Measurements from ENCODE around the gene CSMD2.
A peak's percentile ranks its signal among the peaks of the same experiment; 100 is the strongest.

The CSMD2 gene

DNA sequence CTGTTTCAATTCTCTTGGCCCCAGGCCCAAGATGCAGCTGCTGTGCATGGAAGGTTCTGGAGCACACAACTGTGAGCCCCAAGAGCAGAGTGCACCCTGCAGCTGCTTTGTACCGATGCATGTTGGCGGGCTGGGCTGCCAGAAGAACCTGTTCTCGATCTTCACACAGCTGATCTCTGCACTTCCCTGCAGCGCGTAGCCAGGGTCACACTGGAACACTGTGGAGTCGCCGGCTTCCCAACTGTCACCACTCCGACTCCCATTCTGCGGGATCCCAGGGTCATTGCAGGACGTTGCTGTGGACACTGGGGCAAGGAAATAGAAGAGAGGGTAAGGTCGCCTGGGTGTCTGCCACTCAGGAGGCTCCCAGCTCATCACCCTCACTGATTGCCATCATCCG, 507.2 kb downstream of the CSMD2 start:
- no peak for DNase-seq

- DNase-seq: no peak
Observed at GRCh38 chr1:33656467-33657005, 508.5 kb downstream of the CSMD2 start.

- no peak for DNase-seq
Observed at GRCh38 chr1:33655496-33655895, 509.5 kb downstream of the CSMD2 start.

- DNase-seq: no peak
Observed at GRCh38 chr1:33654267-33654834, 510.7 kb downstream of the CSMD2 start.

DNA sequence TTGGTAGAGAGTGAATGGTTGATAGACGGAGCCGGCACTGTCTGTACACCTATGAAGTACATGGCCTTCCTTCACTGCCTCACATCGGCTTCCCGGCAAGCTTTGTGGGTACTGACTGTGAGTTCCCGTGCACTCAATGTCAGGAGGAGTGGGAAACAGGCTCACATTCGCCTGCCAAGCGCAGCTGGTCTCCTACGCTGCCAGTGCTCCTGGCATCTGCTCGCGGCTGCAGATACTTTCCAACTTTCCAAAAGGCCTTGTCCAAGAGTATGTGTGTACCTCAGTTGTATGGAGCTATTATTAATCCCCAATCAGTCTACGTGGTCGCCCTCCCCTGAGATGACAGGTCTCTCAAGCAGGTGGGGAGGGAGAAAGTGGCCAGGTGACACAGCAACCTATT, 511.8 kb downstream of the CSMD2 start:
- DNase-seq: no peak

- DNase-seq: no peak
Observed at GRCh38 chr1:33650708-33651107, 514.3 kb downstream of the CSMD2 start.

- DNase-seq: no peak
Observed at GRCh38 chr1:33649759-33650158, 515.3 kb downstream of the CSMD2 start.

DNA sequence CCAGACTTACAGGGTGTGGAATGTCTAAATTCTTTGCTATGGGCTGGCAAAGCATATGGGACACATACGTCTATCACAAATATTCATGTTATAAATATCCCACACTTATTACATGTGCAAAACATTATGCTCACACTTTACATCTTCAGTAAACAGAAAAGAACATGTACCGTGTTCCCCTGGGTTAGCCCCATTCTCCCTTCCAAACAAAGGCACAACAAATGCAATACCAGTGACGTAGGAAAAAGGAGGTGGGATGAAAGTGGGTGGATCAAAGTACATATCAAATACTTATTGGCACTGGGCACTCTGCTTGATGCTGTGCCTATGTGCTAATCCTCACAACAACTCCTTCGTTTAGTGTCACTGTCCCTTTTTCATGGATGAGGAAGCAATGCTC, 521.8 kb downstream of the CSMD2 start:
- DNase-seq: no peak

GRCh38 chr1:33641104-33641830, 523.8 kb downstream of the CSMD2 start:
- DNase-seq: no peak

DNA sequence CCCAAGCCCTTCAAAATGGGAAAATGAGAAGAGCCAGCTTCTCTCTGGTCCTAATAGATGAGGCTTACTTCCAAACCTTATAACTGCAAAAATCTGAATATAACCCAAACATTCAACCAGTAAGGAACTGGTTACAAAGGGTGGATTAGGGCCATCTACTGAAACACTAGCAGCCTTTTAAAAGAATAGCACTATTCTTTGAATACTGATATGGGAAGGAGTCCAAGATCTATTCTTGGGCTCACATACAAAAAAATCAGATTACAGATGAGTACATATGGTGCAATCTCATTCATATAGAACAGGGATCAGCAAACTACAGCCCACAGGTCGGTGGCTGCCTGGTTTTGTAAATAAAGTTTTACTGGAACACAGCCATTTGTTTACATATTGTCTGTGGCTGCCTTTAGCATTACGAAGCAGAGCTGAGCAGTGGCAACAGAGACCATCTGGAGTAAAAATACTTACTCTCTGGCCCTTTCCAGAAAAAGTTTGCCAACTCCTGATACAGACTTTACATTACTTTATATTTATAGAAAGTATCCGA, 524.8 kb downstream of the CSMD2 start:
- DNase-seq: no peak

GRCh38 chr1:33637846-33638440, 527.1 kb downstream of the CSMD2 start:
- no peak for DNase-seq

GRCh38 chr1:33636209-33636608, 528.8 kb downstream of the CSMD2 start:
- DNase-seq: no peak

- no peak for DNase-seq
Observed at GRCh38 chr1:33635336-33636012, 529.6 kb downstream of the CSMD2 start.

DNA sequence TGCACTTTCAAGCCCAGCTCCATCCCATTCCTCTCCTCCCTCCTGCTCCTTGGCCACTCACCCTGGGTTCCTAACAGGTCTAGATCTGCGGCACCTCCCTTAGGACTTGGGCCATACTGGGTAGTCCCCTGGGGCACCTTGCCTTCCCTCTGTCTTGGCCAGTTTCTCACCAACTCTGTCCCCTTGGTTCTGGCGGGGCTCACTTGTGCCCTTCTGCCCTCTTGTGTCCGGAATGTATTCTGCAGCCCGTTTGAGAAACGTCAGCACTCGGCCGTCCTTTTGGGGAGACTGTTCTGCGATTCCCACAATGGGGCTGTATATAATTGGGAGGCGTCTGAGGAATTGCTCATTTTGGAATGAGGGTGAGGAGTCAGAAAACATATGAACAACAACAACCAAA, 530.2 kb downstream of the CSMD2 start:
- no peak for DNase-seq

DNA sequence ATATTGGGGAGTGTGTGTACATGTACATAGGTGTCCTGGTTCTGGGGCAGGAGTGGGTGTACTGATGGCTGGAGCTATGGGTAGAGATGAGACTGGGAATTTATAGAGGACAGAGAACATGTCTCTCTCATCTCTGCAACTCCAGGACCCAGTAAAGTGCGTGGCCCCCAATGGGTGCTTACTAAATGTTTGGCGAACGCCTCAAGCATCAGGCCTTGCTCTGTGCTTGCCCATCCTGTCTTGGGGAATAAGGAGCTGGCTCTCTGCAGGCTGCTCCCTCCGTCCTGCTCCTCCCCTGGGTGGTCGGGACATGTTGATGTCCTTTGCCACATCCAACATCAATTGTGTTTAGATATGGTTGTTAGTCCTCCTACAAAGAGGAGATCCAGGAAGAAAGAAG, 530.9 kb downstream of the CSMD2 start:
- DNase-seq: no peak

GRCh38 chr1:33633019-33633801, 531.8 kb downstream of the CSMD2 start:
- DNase-seq: peak; percentile 83

- no peak for DNase-seq
Observed at GRCh38 chr1:33630686-33631085, 534.3 kb downstream of the CSMD2 start.

- no peak for DNase-seq
Observed at GRCh38 chr1:33626801-33627200, 538.2 kb downstream of the CSMD2 start.

- no peak for DNase-seq
Observed at GRCh38 chr1:33624991-33625870, 539.8 kb downstream of the CSMD2 start.

DNA sequence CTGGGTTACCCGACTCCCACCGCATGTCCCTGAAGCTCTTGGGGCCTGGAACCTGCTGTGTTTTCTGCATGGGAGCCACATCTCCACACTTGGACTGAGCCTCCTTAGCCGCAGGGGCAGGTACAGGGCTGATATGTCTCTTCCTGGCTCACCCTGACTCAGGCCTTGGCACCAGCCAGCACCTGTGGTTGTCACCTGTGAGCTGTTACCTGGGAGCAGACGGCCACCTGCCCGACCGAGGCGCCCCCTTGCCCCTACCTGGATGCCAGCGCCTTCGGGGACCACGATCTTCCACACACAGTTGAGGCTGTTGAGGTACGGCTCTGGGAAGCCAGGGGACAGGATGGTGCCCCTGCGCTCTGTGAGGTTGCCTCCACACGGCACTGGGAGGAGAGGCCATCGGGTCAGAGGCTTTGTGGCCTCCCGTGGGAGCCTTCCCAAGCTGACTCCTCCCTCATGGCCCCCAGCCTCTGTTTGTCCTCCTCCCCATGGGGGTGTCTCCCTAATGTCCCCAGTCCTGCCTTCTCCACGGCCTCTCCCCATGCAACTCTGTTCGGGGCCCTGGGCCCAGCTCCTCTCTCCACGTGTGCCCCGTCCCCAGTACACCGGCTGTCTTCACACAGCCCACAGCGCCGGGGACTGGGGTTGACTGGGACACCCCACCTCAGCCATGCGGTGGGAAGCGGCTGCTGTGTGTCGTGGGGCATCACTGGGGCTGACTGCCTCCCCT, 540.6 kb downstream of the CSMD2 start:
- no peak for DNase-seq

DNA sequence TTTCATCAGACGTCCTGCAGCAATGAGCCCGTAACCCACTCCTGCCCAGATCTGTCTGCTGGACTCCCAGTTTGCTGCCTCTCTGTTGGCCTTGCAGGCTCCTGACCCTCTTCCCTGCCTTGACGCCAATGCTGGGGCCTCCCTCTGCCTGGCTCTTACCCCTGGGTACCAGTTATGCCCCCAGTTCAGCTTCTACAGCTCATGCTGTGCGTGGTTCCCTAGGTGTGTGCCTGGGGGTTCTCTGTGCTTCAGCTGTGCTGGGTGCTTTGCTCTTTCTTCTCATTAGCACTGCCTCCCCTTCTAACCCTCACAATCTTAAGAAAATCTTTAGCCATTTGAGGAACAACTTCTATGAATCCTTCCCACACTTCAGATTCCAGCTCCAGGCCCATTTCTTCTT, 541.2 kb downstream of the CSMD2 start:
- no peak for DNase-seq

Data from DMS79 (cell line).